ENCODE measurements around the gene B4GALNT3. TPM values are rescaled to one million over a fixed set of nuclear protein-coding genes. Genes with fewer than 3 reads are reported as not detected.

B4GALNT3 gene
- total and polyA plus RNA-seq, 3 donors from 2014 or later: 16.7 to 34.6 (median 24.3) TPM

DNA sequence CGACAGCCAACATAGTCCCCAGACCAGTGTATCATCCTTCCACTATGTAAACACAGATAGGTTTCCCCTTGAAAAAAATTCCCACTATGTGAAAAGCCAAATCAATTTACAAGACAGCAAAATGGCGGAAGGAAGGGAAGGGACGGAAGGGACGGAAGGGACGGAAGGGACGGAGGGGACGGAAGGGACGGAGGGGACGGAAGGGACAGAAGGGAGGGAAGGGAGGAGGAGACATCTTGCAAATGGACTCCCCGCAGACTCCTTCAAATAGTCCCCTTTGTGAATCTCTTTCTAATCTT is 128.2 kb downstream of the B4GALNT3 start:
- Histone ChIP-seq H3K36me3 (ENCODE audit: low read depth, missing control alignments) (no peaks in the 10 kb centered on the region), H3K27ac (no peak overlapping the region), H3K4me3 (no peak overlapping the region), H3K9me3 (no peaks in the 10 kb centered on the region), H3K4me1 (peaks cover 10% of the 10 kb centered on the region), H3K27me3 (no peaks in the 10 kb centered on the region)
- no peak for DNase-seq
- no peak for TF ChIP-seq POLR2A (IDR thresholded peaks at IDR 0.05)
- TF ChIP-seq, protein P1, sequence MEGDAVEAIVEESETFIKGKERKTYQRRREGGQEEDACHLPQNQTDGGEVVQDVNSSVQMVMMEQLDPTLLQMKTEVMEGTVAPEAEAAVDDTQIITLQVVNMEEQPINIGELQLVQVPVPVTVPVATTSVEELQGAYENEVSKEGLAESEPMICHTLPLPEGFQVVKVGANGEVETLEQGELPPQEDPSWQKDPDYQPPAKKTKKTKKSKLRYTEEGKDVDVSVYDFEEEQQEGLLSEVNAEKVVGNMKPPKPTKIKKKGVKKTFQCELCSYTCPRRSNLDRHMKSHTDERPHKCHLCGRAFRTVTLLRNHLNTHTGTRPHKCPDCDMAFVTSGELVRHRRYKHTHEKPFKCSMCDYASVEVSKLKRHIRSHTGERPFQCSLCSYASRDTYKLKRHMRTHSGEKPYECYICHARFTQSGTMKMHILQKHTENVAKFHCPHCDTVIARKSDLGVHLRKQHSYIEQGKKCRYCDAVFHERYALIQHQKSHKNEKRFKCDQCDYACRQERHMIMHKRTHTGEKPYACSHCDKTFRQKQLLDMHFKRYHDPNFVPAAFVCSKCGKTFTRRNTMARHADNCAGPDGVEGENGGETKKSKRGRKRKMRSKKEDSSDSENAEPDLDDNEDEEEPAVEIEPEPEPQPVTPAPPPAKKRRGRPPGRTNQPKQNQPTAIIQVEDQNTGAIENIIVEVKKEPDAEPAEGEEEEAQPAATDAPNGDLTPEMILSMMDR (IDR thresholded peaks at IDR 0.05): no peak
- 89% methylated on average over 9 to 10 of the region's 10 CpGs for WGBS, 2 donors
- intact Hi-C loops (cut with DNase I; ENCODE audit: low total_unique reads): no loop called here

DNA sequence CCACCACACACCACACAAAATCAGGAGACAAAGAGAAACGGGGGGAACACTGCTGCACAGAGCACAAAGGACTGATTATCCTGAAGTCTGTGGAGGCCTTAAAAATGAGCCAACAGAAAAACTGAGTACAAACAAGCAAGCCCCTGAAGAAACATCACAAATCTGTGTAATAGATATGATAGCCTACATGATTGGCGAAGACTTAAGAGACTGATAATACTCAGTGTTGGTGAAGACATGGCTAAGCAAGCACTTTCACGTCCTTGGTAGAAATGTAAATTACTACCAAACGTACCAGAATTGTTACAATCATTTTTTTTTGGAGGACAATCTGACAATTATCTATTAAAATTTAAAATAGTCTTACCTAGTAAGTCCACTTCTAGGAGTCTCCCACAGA is 128.9 kb downstream of the B4GALNT3 start:
- H3K4me3 ChIP-seq: no peak overlapping the region
- WGBS, 2 donors: 77 to 86% methylated on average over 4 of the region's 4 CpGs
- no peaks in the 10 kb centered on the region for H3K27me3 ChIP-seq
- H3K9me3 ChIP-seq: no peaks in the 10 kb centered on the region
- TF ChIP-seq, protein P1 (IDR thresholded peaks at IDR 0.05): no peak
- no peak for TF ChIP-seq POLR2A (IDR thresholded peaks at IDR 0.05)
- intact Hi-C loops (cut with DNase I; ENCODE audit: low total_unique reads): no loop called here
- H3K27ac ChIP-seq: no peak overlapping the region
- H3K36me3 ChIP-seq (ENCODE audit: low read depth, missing control alignments): no peaks in the 10 kb centered on the region
- H3K4me1 ChIP-seq: peaks cover 10% of the 10 kb centered on the region
- DNase-seq: no peak

DNA sequence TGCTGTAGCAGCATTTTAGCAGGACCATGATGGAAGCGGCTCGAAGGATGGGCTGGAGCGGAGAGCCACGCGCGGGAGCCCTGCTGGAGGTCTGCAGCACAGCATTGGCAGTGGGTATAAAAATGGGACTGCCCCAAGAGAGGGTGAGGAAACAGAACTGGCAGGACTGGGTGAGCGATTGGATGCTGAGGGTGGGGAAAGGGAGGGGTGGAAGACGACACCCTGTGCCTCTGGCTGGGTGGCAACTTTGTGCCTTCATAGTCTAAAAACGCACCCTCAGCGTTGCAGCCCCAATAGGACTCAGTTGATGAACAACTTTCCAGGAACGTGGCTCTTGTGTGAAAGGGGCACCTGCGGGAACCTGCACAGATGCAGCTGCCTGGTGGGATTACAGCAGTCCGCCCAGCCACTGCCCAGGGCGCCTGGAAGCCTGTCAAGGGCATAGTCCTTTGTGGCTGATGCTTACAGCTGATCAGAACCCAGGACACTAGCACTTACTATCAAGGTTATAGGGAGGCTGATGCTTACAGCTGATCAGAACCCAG is 130.5 kb downstream of the B4GALNT3 start:
- no peak overlapping the region for H3K27ac ChIP-seq
- H3K4me3 ChIP-seq: no peak overlapping the region
- no peaks in the 10 kb centered on the region for H3K9me3 ChIP-seq
- H3K27me3 ChIP-seq: no peaks in the 10 kb centered on the region
- no peaks in the 10 kb centered on the region for H3K36me3 ChIP-seq (ENCODE audit: low read depth, missing control alignments)
- intact Hi-C loops (cut with DNase I; ENCODE audit: low total_unique reads): no loop called here
- DNase-seq: no peak
- WGBS, 2 donors: 75 to 81% methylated on average over 12 to 14 of the region's 14 CpGs
- peaks cover 10% of the 10 kb centered on the region for H3K4me1 ChIP-seq
- no peak for TF ChIP-seq POLR2A (IDR thresholded peaks at IDR 0.05)
- TF ChIP-seq, protein P1 (IDR thresholded peaks at IDR 0.05): no peak

DNA sequence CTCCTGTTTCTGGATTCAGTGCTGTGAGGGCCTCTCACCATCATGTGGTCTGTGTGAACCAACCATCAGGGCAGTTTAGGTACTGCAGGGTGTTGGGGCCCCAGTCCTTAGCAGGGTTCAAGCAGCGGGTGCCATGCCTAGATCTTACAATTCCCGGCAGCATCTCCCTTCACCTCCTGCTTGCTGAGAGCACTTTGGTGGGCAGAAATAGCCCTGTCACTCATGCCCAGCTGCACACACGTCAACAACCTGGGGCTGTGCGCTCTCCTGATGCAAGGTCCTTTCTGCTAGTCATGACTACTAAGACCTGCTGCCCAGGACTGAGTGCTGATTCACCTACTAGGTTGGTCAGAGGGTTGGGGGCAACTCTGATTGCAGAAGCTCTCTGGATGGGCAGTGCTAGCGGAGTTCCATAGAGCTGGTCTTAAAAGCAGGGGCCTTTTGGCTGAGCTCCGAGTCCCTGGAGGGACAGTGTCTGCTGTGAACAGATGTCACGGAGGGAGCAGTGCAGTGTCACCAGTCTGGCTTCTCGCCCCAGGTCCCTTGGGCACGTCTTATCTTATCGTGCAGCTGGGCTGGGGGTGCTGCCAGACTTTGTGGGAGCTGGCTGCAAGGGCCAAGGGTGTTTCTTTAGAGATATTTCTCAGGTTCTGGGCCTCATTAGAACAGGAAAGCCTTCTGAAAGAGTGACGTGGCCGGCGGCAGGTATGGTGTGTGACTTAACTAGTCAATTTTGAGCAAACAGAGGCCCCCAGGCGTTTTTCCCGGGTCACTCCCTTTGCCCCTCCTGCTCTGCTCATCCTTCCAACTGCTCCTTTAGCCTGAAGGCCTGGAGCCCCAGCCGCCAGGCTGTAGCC is 131.7 kb downstream of the B4GALNT3 start:
- TF ChIP-seq POLR2A (IDR thresholded peaks at IDR 0.05): no peak
- TF ChIP-seq, protein P1 (IDR thresholded peaks at IDR 0.05): no peak
- H3K4me3 ChIP-seq: no peak overlapping the region
- intact Hi-C loops (cut with DNase I; ENCODE audit: low total_unique reads): no loop called here
- H3K9me3 ChIP-seq: no peaks in the 10 kb centered on the region
- H3K27me3 ChIP-seq: no peaks in the 10 kb centered on the region
- DNase-seq: peak; percentile 91
- 40 to 63% methylated on average over 11 to 16 of the region's 16 CpGs for WGBS, 2 donors
- H3K27ac ChIP-seq: peak overlapping the region; percentile 23 to 45
- no peaks in the 10 kb centered on the region for H3K36me3 ChIP-seq (ENCODE audit: low read depth, missing control alignments)
- peaks cover 10% of the 10 kb centered on the region for H3K4me1 ChIP-seq
